Fibroblast of lung (primary cell): ENCODE data around the gene ATRNL1.

ENCODE experiments used
- CTCF ChIP-seq, 2 donors: IDR thresholded peaks in 1 of 2; conservative IDR thresholded peaks in 1 of 2; 1 replicate in 1 of 2; 2 replicates in 1 of 2; pipeline ENCODE4 v1.5.1; 2011 to 2012; ENCODE audit warnings: low read length in 2 of 2, control low read depth in 1 of 2, inconsistent platforms in 1 of 2, low read depth in 1 of 2, mild to moderate bottlenecking in 1 of 2
- EZH2 ChIP-seq: IDR thresholded peaks from 2 replicates; pipeline ENCODE4 v1.5.1; 2012; ENCODE audit warnings: low read length, control low read depth, mild to moderate bottlenecking; ENCODE audit errors: missing control alignments

- TF ChIP-seq CTCF (conservative IDR thresholded peaks at IDR 0.05 in 1 of 2, IDR thresholded peaks at IDR 0.05 in 1 of 2; ENCODE audit: low read depth in 1 of 2, low read length in 2 of 2), result no peak
- no peak for TF ChIP-seq EZH2
Measured at GRCh38 chr10:115624448-115624847, 531.3 kb downstream of the ATRNL1 start.
